CD4-positive, alpha-beta T cell treated with Interleukin-1 beta for 1 hour (primary cell): Measurements from ENCODE around the gene SKIDA1.

Experiments
- DNase-seq, 2 donors: peaks; one replicate each; pipeline ENCODE4 v3.0.0-alpha.2; 2020 to 2022

The SKIDA1 gene

DNA sequence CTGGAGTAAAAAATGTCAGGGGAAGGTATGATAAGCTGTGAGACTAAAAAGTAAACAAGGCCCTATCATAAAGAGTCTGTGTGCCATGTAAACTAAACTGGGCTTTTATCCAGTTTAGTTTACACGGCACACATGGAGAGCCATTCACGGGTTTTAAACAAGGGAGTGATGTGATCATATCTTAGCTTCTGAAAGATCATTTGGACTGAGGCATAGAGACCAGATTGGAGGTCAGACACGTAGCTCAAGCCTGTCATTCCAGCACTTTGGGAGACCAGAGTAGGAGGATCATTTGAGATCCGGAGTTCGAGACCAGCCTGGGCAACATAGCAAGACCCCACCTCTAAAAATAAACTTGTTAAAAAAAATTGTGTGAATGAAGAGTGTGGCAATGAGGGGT, 50.1 kb downstream of the SKIDA1 start:
- DNase-seq = no peak

DNA sequence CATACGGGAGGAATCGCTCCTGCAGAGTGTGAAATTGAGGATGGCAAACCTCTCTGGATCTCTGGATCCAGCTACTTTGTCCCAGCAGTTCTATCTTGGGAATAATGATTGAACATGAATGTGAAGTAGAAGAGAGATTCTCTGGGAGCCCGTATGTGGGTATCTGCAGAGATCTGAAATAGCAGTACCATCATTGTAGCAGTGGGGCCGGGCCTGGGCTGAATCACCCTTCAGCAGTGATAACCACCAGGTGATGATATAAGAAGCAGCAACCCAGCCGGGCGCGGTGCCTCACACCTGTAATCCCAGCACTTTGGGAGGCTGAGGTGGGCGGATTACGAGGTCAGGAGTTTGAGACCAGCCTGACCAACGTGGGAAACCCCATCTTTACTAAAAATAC, 51.9 kb downstream of the SKIDA1 start:
- no peak for DNase-seq

DNA sequence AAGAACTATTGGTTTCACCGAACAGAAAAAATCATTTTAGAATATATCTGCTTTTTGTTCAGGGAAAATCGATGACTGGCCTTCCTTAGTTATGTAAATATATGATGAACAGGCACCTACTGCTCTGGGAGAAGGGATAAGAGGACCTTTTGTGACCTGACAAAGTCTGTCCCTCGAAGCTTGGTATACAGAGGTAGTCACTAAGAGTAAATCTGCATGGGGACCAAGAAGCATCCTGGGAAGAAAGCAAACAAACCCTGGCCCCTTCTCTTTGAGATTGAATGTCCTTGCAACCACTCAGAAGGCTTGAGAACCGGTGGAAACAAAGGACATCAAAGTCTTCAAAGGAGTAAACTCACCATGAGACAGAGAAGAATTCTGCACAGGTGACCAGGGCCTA, 52.3 kb downstream of the SKIDA1 start:
- no peak for DNase-seq

DNA sequence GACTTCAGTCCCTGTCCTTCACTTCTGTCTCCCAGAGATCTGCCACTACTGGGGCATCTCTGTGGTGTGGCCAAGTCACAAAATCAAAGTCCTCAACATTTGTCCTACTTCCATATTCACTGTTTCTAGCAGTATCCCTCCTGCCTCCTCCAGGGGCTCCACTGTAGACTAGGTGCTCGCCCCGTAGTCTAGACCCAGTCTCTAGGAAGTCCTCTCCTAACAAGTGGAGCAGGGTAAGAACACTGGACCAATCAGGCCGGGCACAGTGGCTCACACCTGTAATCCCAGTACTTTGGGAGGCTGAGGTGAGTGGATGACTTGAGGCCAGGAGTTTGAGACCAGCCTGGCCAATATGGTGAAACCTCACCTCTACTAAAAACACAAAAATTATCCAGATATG, 57.4 kb downstream of the SKIDA1 start:
- no peak for DNase-seq

DNA sequence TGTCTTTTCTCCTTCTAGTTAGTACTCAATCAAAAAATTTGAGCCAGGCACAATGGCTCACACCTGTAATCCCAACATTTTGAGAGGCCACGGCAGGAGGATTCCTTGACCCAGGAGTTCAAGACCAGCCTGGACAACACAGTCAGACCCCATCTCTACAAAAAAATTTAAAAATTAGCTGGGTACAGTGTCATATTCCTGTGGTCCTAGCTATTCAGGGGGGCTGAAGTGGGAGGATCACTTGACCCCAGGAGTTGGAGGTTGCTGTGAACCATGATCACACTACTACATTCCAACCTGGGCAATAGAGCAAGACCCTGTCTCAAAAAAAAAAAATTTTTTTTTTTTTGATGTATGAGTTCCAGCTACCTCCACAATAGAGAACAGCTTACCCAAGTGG, 57.8 kb downstream of the SKIDA1 start:
- DNase-seq = no peak

DNA sequence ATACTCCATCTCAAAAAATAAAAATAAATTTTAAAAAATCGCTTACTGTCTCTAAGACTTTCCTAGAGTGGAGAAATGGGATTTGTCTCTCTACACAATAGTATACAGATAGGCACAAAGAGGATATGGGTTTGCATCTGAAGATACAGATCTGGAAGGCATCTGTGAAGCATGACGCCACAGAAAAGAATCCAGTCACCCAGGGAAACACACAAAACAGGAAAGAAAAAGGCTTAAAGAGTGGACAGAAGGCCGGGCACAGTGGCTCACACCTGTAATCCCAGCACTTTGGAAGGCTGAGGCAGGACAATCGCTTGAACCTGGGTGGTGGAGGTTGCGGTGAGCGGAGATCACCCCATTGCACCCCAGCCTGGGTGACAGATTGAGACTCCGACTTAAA, 61.3 kb downstream of the SKIDA1 start:
- no peak for DNase-seq
